Muscle layer of colon (tissue), 2 donors: ENCODE data around the gene GPC6.

Experiments
- H3K27ac ChIP-seq: one replicate; pipeline ENCODE4 v1.7.0; 2013; ENCODE audit warnings: low read depth, mild to moderate bottlenecking, low read length, moderate library complexity
- H3K27me3 ChIP-seq, 2 donors: one replicate each; pipeline ENCODE4 v1.7.0; 2013; ENCODE audit warnings: low read length in 2 of 2, mild to moderate bottlenecking in 2 of 2; ENCODE audit not compliant: insufficient read depth in 2 of 2, control insufficient read depth in 1 of 2
- H3K36me3 ChIP-seq: one replicate; pipeline ENCODE4 v1.7.0; 2013; ENCODE audit warnings: mild to moderate bottlenecking, low read length; ENCODE audit not compliant: insufficient read depth
- H3K4me1 ChIP-seq: one replicate; pipeline ENCODE4 v1.7.0; 2013; ENCODE audit warnings: mild to moderate bottlenecking, low read length; ENCODE audit not compliant: insufficient read depth
- H3K4me3 ChIP-seq, 2 donors: one replicate each; pipeline ENCODE4 v1.7.0; 2013; ENCODE audit warnings: low read length in 2 of 2, low read depth in 1 of 2, mild to moderate bottlenecking in 1 of 2, moderate library complexity in 1 of 2
- H3K9ac ChIP-seq: one replicate; pipeline ENCODE4 v1.7.0; 2013; ENCODE audit warnings: low read length
- H3K9me3 ChIP-seq: one replicate; pipeline ENCODE4 v1.7.0; 2013; ENCODE audit warnings: mild to moderate bottlenecking, low read length
- donor health status: abdominal sarcoma.
- donor health status: Adenocarcinoma of cecum.

GPC6 gene

GRCh38 chr13:93378184-93378583 is 151.6 kb downstream of the GPC6 start:
- peaks cover 6% of the 10 kb centered on the region for H3K4me1 ChIP-seq
- H3K36me3 ChIP-seq = no peaks in the 10 kb centered on the region
- no peak overlapping the region for H3K9ac ChIP-seq
- H3K4me3 ChIP-seq = no peak overlapping the region
- H3K27me3 ChIP-seq = no peaks in the 10 kb centered on the region
- H3K27ac ChIP-seq = no peak overlapping the region
- no peaks in the 10 kb centered on the region for H3K9me3 ChIP-seq

- no peaks in the 10 kb centered on the region for H3K9me3 ChIP-seq
- H3K36me3 ChIP-seq = no peaks in the 10 kb centered on the region
- H3K27ac ChIP-seq = no peak overlapping the region
- H3K4me3 ChIP-seq = no peak overlapping the region
- no peak overlapping the region for H3K9ac ChIP-seq
- no peaks in the 10 kb centered on the region for H3K27me3 ChIP-seq
- H3K4me1 ChIP-seq = no peaks in the 10 kb centered on the region
These were observed 159.5 kb downstream of the GPC6 start for GRCh38 chr13:93386116-93386515.

- H3K27ac ChIP-seq = no peak overlapping the region
- no peaks in the 10 kb centered on the region for H3K27me3 ChIP-seq
- H3K9me3 ChIP-seq = no peaks in the 10 kb centered on the region
- no peaks in the 10 kb centered on the region for H3K36me3 ChIP-seq
- H3K4me3 ChIP-seq = no peak overlapping the region
- no peaks in the 10 kb centered on the region for H3K4me1 ChIP-seq
- no peak overlapping the region for H3K9ac ChIP-seq
These were observed 162.1 kb downstream of the GPC6 start for GRCh38 chr13:93388701-93389100.

- no peak overlapping the region for H3K9ac ChIP-seq
- H3K9me3 ChIP-seq = no peaks in the 10 kb centered on the region
- H3K4me1 ChIP-seq = no peaks in the 10 kb centered on the region
- no peaks in the 10 kb centered on the region for H3K27me3 ChIP-seq
- H3K36me3 ChIP-seq = no peaks in the 10 kb centered on the region
- no peak overlapping the region for H3K4me3 ChIP-seq
- H3K27ac ChIP-seq = no peak overlapping the region
These were observed 171.0 kb downstream of the GPC6 start for GRCh38 chr13:93397619-93398018.

GRCh38 chr13:93398167-93399035 is 171.8 kb downstream of the GPC6 start:
- H3K36me3 ChIP-seq = no peaks in the 10 kb centered on the region

GRCh38 chr13:93399212-93399611 is 172.6 kb downstream of the GPC6 start:
- H3K27ac ChIP-seq = no peak overlapping the region
- H3K9ac ChIP-seq = no peak overlapping the region

More at GRCh38 chr13:93398167-93399035, 171.8 kb downstream of the GPC6 start:
- Histone ChIP-seq H3K4me3 (no peak overlapping the region), H3K4me1 (no peaks in the 10 kb centered on the region), H3K27me3 (no peaks in the 10 kb centered on the region), H3K27ac (no peak overlapping the region), H3K9ac (no peak overlapping the region), H3K9me3 (no peaks in the 10 kb centered on the region)

GRCh38 chr13:93406136-93406535 is 179.5 kb downstream of the GPC6 start:
- Histone ChIP-seq H3K4me1 (no peaks in the 10 kb centered on the region), H3K27me3 (no peaks in the 10 kb centered on the region), H3K36me3 (no peaks in the 10 kb centered on the region), H3K4me3 (no peak overlapping the region), H3K9me3 (no peaks in the 10 kb centered on the region), H3K27ac (no peak overlapping the region), H3K9ac (no peak overlapping the region)

More at GRCh38 chr13:93399212-93399611, 172.6 kb downstream of the GPC6 start:
- Histone ChIP-seq H3K4me3 (no peak overlapping the region), H3K9me3 (no peaks in the 10 kb centered on the region), H3K27me3 (no peaks in the 10 kb centered on the region), H3K36me3 (no peaks in the 10 kb centered on the region), H3K4me1 (no peaks in the 10 kb centered on the region)

GRCh38 chr13:93407551-93407950 is 180.9 kb downstream of the GPC6 start:
- Histone ChIP-seq H3K4me1 (no peaks in the 10 kb centered on the region), H3K9ac (no peak overlapping the region), H3K27me3 (no peaks in the 10 kb centered on the region), H3K27ac (no peak overlapping the region), H3K4me3 (no peak overlapping the region), H3K9me3 (no peaks in the 10 kb centered on the region), H3K36me3 (no peaks in the 10 kb centered on the region)

GRCh38 chr13:93409001-93409400 is 182.4 kb downstream of the GPC6 start:
- Histone ChIP-seq H3K9me3 (no peaks in the 10 kb centered on the region), H3K9ac (no peak overlapping the region), H3K36me3 (no peaks in the 10 kb centered on the region), H3K27ac (no peak overlapping the region), H3K27me3 (no peaks in the 10 kb centered on the region), H3K4me1 (no peaks in the 10 kb centered on the region), H3K4me3 (no peak overlapping the region)

- Histone ChIP-seq H3K27ac (no peak overlapping the region), H3K9me3 (no peaks in the 10 kb centered on the region), H3K9ac (no peak overlapping the region), H3K4me3 (no peak overlapping the region), H3K27me3 (no peaks in the 10 kb centered on the region), H3K4me1 (no peaks in the 10 kb centered on the region), H3K36me3 (no peaks in the 10 kb centered on the region)
These were observed 183.2 kb downstream of the GPC6 start for GRCh38 chr13:93409816-93410215.

- Histone ChIP-seq H3K4me3 (no peak overlapping the region), H3K9ac (no peak overlapping the region), H3K9me3 (no peaks in the 10 kb centered on the region), H3K4me1 (no peaks in the 10 kb centered on the region), H3K27ac (no peak overlapping the region), H3K36me3 (no peaks in the 10 kb centered on the region), H3K27me3 (no peaks in the 10 kb centered on the region)
These were observed 184.6 kb downstream of the GPC6 start for GRCh38 chr13:93411186-93411680.

GRCh38 chr13:93412676-93413075 is 186.1 kb downstream of the GPC6 start:
- Histone ChIP-seq H3K9ac (no peak overlapping the region), H3K27ac (no peak overlapping the region), H3K4me3 (no peak overlapping the region), H3K36me3 (no peaks in the 10 kb centered on the region), H3K4me1 (no peaks in the 10 kb centered on the region), H3K27me3 (no peaks in the 10 kb centered on the region), H3K9me3 (no peaks in the 10 kb centered on the region)
